C4-2B (cell line): ENCODE results near the gene MEGF8.
A peak's percentile ranks its signal among the peaks of the same experiment; 100 is the strongest.

Source experiments
- H3K27ac ChIP-seq: fragments of 450-650 bp; 2 replicates; pipeline ENCODE4 v1.5.1; 2017
- CTCF ChIP-seq: fragments of 450-650 bp; conservative IDR thresholded peaks from 2 replicates; pipeline ENCODE4 v1.5.1; 2017; ENCODE audit warnings: mild to moderate bottlenecking
- ZFX ChIP-seq: fragments of 450-650 bp; IDR thresholded peaks from 2 replicates; pipeline ENCODE4 v1.6.1; 2017

The MEGF8 gene

GRCh38 chr19:42325308-42325895 is at the start of gene MEGF8:
MEGF8 (plus strand) TSS chr19:42325635; CDS start chr19:42326244, 609 bp downstream.
- peak within 1 kb of the TSS; percentile 80 for H3K27ac ChIP-seq
- TF ChIP-seq CTCF (peak; percentile 36), ZFX (0 out of 2 replicates have a peak, but pooled peaks have one; percentile 29)

GRCh38 chr19:42276284-42276683 is 49.2 kb upstream of the MEGF8 start:
- TF ChIP-seq ZFX (no peak), CTCF (no peak)
- H3K27ac ChIP-seq: no peak overlapping the region

GRCh38 chr19:42276821-42277220 is 48.6 kb upstream of the MEGF8 start:
- TF ChIP-seq ZFX: no peak
- no peak for TF ChIP-seq CTCF
- no peak overlapping the region for H3K27ac ChIP-seq

GRCh38 chr19:42277821-42278451 is 47.5 kb upstream of the MEGF8 start:
- no peak overlapping the region for H3K27ac ChIP-seq
- no peak for TF ChIP-seq ZFX

- TF ChIP-seq CTCF (no peak), ZFX (no peak)
- no peak overlapping the region; the same call in 1 of the 2 replicates for H3K27ac ChIP-seq
These were observed 46.8 kb upstream of the MEGF8 start for GRCh38 chr19:42278452-42279154.

GRCh38 chr19:42279155-42279901 is 46.1 kb upstream of the MEGF8 start:
- TF ChIP-seq CTCF: no peak
- no peak for TF ChIP-seq ZFX
- peak overlapping the region; percentile 85 for H3K27ac ChIP-seq

- TF ChIP-seq CTCF: peak; percentile 84
- TF ChIP-seq ZFX: no peak
- peak overlapping the region; percentile 85 for H3K27ac ChIP-seq
These were observed 45.3 kb upstream of the MEGF8 start for GRCh38 chr19:42279902-42280814.
